ENCODE data around the gene UBALD2. TPM values are rescaled to one million over a fixed set of nuclear protein-coding genes. Genes with fewer than 3 reads are reported as not detected.
A peak's percentile ranks its signal among the peaks of the same experiment; 100 is the strongest.
"Not testable (repeated sequence)": the region's sequence is repeated elsewhere in the genome, so short reads cannot be mapped to it uniquely, and the experiment has no call there.

UBALD2 gene
- total and polyA plus RNA-seq, 8 donors = 17.8 to 34.6 (median 24.6) TPM

GRCh38 chr17:76241204-76241538, 24.0 kb upstream of the UBALD2 start:
- no peak for DNase-seq
- WGBS, 2 donors = 5 to 8% methylated on average over 12 of the region's 12 CpGs
- Histone ChIP-seq H3K9me3 (no peaks in the 10 kb centered on the region), H3K4me3 (peak overlapping the region; percentile 49 to 72 (median 55)), H3K36me3 (no peaks in the 10 kb centered on the region), H3K27me3 (no peaks in the 10 kb centered on the region), H3K27ac (peak overlapping the region in 2 of 4 donors; percentile 17 to 38), H3K4me1 (peaks cover 0 to 13% (median 10%) of the 10 kb centered on the region in 3 donors)
- intact Hi-C loops (cut with DNase I) = no loop called here
- no peak for FAIRE-seq
- no peak for TF ChIP-seq CTCF (IDR thresholded peaks at IDR 0.05)
- ATAC-seq = peak in 3 of 4 donors; percentile 24 to 32 (median 27)

- DNase-seq (no peak), FAIRE-seq (no peak), ATAC-seq (no peak)
- no peak for TF ChIP-seq CTCF (IDR thresholded peaks at IDR 0.05)
- H3K27me3 ChIP-seq = no peaks in the 10 kb centered on the region
- no peaks in the 10 kb centered on the region for H3K36me3 ChIP-seq
- intact Hi-C loops (cut with DNase I) = no loop called here
- no peaks in the 10 kb centered on the region for H3K9me3 ChIP-seq
- H3K27ac ChIP-seq = no peak overlapping the region
- peaks cover 0 to 16% (median 10%) of the 10 kb centered on the region in 3 donors for H3K4me1 ChIP-seq
- WGBS, 2 donors = 90% methylated on average over 15 of the region's 15 CpGs
- peak overlapping the region in 1 of 4 donors; percentile 54 for H3K4me3 ChIP-seq
These were observed 23.4 kb upstream of the UBALD2 start for GRCh38 chr17:76241691-76242255.

- Histone ChIP-seq H3K4me3 (no peak overlapping the region), H3K27me3 (no peaks in the 10 kb centered on the region), H3K4me1 (peaks cover 0 to 16% (median 10%) of the 10 kb centered on the region in 3 donors), H3K9me3 (no peaks in the 10 kb centered on the region), H3K27ac (no peak overlapping the region), H3K36me3 (no peaks in the 10 kb centered on the region)
- 75 to 78% methylated on average over 12 of the region's 12 CpGs for WGBS, 2 donors
- DNase-seq (no peak), ATAC-seq (no peak), FAIRE-seq (no peak)
- TF ChIP-seq CTCF (IDR thresholded peaks at IDR 0.05) = no peak
- intact Hi-C loops (cut with DNase I) = no loop called here
These were observed 21.1 kb upstream of the UBALD2 start for GRCh38 chr17:76243826-76244679.

GRCh38 chr17:76244721-76245120, 20.4 kb upstream of the UBALD2 start:
- DNase-seq; ATAC-seq; H3K27me3 ChIP-seq; H3K27ac ChIP-seq; H3K36me3 ChIP-seq; H3K4me3 ChIP-seq; FAIRE-seq; H3K9me3 ChIP-seq; intact Hi-C loops (cut with DNase I): not testable (repeated sequence)
- WGBS, 2 donors = 89 to 93% methylated on average over 8 of the region's 8 CpGs
- H3K4me1 ChIP-seq = peaks cover 0 to 13% (median 10%) of the 10 kb centered on the region in 3 donors

GRCh38 chr17:76246080-76247066, 18.8 kb upstream of the UBALD2 start:
- no peaks in the 10 kb centered on the region for H3K36me3 ChIP-seq
- FAIRE-seq = no peak
- intact Hi-C loops (cut with DNase I) = no loop called here
- DNase-seq = no peak
- no peaks in the 10 kb centered on the region for H3K27me3 ChIP-seq
- no peak overlapping the region for H3K4me3 ChIP-seq
- TF ChIP-seq CTCF (IDR thresholded peaks at IDR 0.05) = no peak
- H3K4me1 ChIP-seq = peaks cover 0 to 10% (median 6%) of the 10 kb centered on the region in 3 donors
- WGBS, 2 donors = 71 to 73% methylated on average over 7 of the region's 7 CpGs
- no peaks in the 10 kb centered on the region for H3K9me3 ChIP-seq
- ATAC-seq = peak in 3 of 4 donors; percentile 31 to 56 (median 41)
- H3K27ac ChIP-seq = no peak overlapping the region
